Measurements from ENCODE around the gene KAZALD1. TPM values are rescaled to one million over a fixed set of nuclear protein-coding genes. Genes with fewer than 3 reads are reported as not detected.

KAZALD1 gene
- total RNA-seq, 6 experiments from 2014 or later = 14.5 to 21.1 (median 19.9) TPM

DNA sequence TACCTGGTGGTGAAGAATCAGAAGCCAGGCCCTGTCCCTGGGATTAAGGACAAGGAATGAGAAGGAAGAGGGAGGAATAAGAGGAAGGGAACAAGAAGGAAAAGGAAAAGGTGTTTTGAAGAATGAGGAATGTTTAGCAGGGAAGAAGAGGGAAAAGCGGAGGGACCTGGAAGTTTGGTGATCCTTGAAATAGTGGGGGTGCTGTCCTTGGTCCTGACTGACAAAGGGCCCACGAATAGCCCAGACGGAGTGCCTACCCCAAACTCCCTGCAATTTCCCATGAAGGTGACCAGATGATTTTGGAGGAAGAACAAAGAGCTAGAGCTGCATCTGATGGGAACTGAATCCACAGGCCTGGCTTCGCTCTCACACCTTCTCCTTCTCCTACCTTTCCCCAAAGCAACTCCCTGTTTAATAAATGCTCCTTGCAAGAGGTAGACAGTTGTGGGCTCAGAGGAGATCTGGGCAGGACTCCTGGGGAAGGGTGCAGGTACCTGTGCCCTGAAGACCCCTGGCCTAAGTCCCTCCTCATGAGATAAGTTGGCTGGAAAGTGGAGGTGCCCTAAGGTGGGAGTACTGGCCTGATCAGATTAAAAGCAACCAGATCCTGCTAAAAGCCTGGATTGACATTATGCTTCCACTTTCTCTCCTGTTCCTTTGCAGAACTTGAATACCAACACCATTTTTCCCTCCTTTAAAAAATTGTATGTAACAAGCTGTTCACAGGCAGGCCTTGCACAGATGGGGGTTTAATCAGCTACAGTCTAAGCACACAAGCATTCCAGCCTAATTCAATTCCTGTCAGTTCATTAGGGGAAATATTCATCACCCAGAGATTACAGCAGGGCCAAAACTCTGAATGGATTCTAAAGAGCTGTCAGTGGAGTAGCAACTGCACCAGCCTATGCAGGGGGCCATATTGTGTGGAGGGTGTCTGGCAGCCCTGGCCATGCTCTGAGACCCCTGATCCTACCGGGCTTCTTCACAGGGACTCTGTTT, 19.4 kb downstream of the KAZALD1 start:
- H3K4me3 Mint-ChIP-seq = no peak overlapping the region

DNA sequence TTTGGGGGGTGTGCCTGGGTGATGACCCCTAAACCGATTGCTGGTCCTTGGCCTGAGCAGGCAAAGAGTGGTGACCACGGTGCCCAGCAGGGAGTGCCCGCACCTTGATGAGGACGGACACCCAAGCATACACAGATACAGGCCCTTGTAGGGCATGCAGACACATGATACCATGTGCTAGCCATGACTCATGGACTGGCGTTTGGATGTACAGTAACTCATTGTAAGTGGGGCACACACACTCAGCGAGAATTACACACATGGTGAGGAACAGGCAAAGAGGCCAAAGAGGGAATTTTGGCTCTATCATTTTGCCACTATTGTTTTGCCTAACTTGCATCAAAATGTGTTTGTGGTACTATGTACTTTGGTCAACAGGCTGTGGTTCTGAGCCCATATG, 24.1 kb downstream of the KAZALD1 start:
- Mint-ChIP-seq H3K4me1 (ENCODE audit: low read depth) (peaks cover 5% of the 10 kb centered on the region; the same call in 1 of the 2 replicates), H3K4me3 (no peak overlapping the region), H3K27me3 (ENCODE audit: insufficient read depth) (peaks cover 62% of the 10 kb centered on the region), H3K9me3 (no peaks in the 10 kb centered on the region), H3K27ac (no peak overlapping the region), H3K36me3 (ENCODE audit: low read depth) (no peaks in the 10 kb centered on the region)
- TF ChIP-seq, protein P1, sequence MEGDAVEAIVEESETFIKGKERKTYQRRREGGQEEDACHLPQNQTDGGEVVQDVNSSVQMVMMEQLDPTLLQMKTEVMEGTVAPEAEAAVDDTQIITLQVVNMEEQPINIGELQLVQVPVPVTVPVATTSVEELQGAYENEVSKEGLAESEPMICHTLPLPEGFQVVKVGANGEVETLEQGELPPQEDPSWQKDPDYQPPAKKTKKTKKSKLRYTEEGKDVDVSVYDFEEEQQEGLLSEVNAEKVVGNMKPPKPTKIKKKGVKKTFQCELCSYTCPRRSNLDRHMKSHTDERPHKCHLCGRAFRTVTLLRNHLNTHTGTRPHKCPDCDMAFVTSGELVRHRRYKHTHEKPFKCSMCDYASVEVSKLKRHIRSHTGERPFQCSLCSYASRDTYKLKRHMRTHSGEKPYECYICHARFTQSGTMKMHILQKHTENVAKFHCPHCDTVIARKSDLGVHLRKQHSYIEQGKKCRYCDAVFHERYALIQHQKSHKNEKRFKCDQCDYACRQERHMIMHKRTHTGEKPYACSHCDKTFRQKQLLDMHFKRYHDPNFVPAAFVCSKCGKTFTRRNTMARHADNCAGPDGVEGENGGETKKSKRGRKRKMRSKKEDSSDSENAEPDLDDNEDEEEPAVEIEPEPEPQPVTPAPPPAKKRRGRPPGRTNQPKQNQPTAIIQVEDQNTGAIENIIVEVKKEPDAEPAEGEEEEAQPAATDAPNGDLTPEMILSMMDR (IDR thresholded peaks at IDR 0.05) = no peak
- no peak for DNase-seq

More for the DNA sequence above, 19.4 kb downstream of the KAZALD1 start:
- DNase-seq = no peak
- no peak overlapping the region for H3K27ac Mint-ChIP-seq
- TF ChIP-seq, protein P1 (IDR thresholded peaks at IDR 0.05) = no peak
- no peaks in the 10 kb centered on the region for H3K36me3 Mint-ChIP-seq (ENCODE audit: low read depth)
- no peaks in the 10 kb centered on the region for H3K4me1 Mint-ChIP-seq (ENCODE audit: low read depth)
- peaks cover 40% of the 10 kb centered on the region for H3K27me3 Mint-ChIP-seq (ENCODE audit: insufficient read depth)
- no peaks in the 10 kb centered on the region for H3K9me3 Mint-ChIP-seq

DNA sequence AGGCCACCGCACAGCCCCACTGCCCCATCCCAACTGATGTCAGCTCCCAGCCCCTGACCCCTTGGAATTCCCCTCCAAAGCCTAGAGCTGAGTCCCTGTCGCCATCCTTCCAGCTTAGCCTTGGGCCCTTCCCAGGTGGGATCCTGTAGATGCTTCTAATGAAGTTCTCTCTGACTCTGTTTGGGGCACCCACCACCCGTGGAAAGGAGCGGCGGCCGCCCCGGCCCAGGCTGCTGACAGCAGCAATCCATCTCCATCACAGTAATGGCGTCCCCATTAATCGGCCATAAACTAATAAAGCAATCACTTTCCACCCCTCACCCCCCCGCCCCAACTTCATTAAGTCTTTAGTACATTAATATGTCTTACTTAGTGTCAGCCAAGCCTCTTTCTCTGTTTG, 25.6 kb downstream of the KAZALD1 start:
- H3K4me3 Mint-ChIP-seq = no peak overlapping the region
- H3K4me1 Mint-ChIP-seq (ENCODE audit: low read depth) = peaks cover 20% of the 10 kb centered on the region
- H3K27me3 Mint-ChIP-seq (ENCODE audit: insufficient read depth) = peaks cover 59% of the 10 kb centered on the region
- no peak overlapping the region for H3K27ac Mint-ChIP-seq
- TF ChIP-seq, protein P1 (IDR thresholded peaks at IDR 0.05) = no peak
- DNase-seq = no peak
- H3K36me3 Mint-ChIP-seq (ENCODE audit: low read depth) = no peaks in the 10 kb centered on the region
- H3K9me3 Mint-ChIP-seq = no peaks in the 10 kb centered on the region

DNA sequence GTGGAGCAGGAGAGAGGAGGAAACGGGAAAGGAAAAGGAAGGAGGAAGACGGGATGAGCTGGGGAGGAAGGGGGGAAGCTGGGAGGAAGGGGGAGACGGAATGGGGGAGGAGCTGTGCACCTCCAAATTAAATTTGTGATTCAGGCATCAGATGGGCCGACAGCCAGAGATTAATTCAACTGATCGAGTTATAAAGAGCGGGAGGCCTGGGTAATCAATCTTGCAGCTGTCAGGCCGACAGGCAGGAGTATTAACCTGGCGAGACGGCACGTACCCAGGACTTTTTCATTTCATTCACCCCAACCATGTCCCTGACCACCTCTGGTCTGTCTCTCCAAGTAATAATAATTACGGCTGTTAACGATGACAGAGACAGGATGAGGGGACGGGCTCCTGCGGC, 26.2 kb downstream of the KAZALD1 start:
- no peak overlapping the region for H3K27ac Mint-ChIP-seq

DNA sequence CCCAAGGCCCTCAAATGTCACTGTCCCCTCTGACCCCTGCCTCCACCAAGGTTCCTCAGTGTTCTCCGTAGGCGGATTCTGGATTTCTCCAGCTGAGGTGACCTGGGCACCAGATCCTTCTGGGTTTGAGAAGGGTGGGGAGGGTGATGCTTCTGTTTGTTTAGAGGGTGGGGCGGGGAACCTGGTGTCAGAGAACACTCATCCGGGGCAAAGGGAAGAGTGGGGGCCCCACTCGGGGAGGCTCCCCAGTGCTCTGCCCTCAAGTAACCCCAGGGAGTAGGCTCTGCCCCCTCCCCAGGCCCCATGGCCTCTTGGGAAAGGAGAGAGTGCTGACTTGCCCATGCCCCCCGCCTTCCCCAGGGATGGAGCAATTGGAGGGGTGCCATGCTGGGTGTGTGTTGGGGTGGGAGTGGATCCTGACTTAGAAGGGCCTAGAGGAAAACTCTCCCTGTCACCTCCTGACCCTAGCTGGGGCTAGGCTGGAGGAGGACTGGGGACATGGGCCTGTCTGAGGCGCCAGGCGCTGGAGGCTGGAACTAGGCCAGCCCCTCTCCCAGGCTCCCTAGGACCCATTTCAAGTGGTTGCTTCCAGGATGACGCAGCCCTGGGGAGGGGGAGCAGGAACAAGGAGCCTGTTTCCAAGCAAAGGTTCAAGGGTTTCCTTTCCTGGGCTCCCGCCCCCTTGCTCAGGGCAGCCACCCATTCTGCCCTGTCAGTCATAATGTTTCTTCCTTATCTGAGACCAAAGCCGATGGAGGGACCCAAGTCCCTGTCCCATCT, 27.9 kb downstream of the KAZALD1 start:
- Mint-ChIP-seq H3K9me3 (no peaks in the 10 kb centered on the region), H3K27ac (no peak overlapping the region), H3K27me3 (ENCODE audit: insufficient read depth) (peaks cover 60% of the 10 kb centered on the region), H3K36me3 (ENCODE audit: low read depth) (no peaks in the 10 kb centered on the region), H3K4me3 (no peak overlapping the region), H3K4me1 (ENCODE audit: low read depth) (peaks cover 21% of the 10 kb centered on the region)
- no peak for DNase-seq
- TF ChIP-seq, protein P1 (IDR thresholded peaks at IDR 0.05) = no peak

More for the DNA sequence above, 26.2 kb downstream of the KAZALD1 start:
- Mint-ChIP-seq H3K36me3 (ENCODE audit: low read depth) (no peaks in the 10 kb centered on the region), H3K9me3 (no peaks in the 10 kb centered on the region), H3K4me3 (no peak overlapping the region), H3K27me3 (ENCODE audit: insufficient read depth) (peaks cover 60% of the 10 kb centered on the region), H3K4me1 (ENCODE audit: low read depth) (peaks cover 21% of the 10 kb centered on the region)
- TF ChIP-seq, protein P1 (IDR thresholded peaks at IDR 0.05) = no peak
- no peak for DNase-seq
